ENCODE results near the gene MLN.

MLN gene

DNA sequence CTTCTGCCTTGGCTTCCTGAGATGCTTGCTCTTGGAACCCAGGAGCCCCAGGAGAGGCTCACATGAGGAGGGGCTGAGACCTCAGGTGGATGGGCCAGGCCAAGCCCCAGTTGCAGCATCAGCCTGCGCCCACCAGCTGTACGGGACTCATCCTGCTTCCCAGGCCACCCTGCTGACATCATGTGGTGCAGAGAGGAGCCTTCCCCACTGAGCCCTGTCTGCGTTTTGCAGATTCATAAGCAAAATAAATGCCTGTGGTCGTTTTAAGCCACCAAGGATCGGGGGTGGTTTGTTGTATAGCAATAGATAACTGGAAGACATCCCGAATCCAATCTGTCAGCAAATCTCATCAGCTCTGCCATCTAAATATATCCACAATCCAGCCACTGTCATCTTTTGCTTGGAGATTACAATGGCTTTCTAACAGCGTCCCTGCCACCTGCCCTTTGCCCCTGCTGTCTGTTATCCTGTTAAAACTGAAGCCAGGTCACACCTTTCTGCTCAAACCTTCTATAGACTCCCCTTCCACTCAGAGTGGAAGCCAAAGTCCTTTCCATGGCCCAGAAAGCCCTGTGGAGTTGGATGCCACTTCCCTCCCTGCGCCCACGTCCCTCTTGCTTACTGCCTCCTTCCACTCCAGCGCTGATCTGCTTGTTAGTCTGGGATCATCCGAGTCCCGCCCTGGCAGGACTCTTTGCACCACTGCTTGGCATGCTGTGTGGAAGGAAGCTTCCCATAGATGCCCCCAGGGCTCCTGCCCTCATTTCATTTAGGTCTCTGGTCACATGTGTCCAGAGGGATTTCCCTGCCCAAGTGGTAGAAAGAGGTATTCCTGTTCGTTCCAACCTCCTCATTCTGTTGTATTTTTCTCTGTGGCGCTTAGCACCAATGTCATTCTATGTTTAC is 24.0 kb upstream of the MLN start:
- TF ChIP-seq, protein P1, sequence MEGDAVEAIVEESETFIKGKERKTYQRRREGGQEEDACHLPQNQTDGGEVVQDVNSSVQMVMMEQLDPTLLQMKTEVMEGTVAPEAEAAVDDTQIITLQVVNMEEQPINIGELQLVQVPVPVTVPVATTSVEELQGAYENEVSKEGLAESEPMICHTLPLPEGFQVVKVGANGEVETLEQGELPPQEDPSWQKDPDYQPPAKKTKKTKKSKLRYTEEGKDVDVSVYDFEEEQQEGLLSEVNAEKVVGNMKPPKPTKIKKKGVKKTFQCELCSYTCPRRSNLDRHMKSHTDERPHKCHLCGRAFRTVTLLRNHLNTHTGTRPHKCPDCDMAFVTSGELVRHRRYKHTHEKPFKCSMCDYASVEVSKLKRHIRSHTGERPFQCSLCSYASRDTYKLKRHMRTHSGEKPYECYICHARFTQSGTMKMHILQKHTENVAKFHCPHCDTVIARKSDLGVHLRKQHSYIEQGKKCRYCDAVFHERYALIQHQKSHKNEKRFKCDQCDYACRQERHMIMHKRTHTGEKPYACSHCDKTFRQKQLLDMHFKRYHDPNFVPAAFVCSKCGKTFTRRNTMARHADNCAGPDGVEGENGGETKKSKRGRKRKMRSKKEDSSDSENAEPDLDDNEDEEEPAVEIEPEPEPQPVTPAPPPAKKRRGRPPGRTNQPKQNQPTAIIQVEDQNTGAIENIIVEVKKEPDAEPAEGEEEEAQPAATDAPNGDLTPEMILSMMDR (conservative IDR thresholded peaks at IDR 0.05; ENCODE audit: low read depth, low read length): no peak
- no peak for DNase-seq (ENCODE audit: low read depth)
- no peak overlapping the region for H3K4me3 ChIP-seq (ENCODE audit: low read length)

DNA sequence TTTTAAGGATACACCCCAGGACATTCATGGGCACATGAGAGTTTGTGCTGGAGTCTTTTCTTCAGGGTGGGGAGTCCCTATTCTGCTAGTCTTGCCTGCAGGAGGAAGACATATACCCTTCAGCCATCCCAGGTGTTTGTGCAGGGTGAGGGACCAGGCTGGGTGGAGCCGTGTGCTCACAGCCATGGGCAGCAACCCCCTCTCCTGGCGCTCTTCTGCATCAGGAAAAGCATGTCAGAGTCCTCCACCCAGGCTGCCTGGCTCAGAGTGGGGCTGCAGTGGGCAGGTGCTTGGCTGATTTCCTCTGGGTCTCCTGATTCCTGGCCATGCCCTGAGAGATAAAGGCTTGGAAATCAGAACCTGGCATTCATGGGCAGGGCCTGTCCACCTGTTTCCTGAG is 22.7 kb upstream of the MLN start:
- no peak for DNase-seq (ENCODE audit: low read depth)
- TF ChIP-seq, protein P1 (conservative IDR thresholded peaks at IDR 0.05; ENCODE audit: low read depth, low read length): no peak
- H3K4me3 ChIP-seq (ENCODE audit: low read length): no peak overlapping the region

DNA sequence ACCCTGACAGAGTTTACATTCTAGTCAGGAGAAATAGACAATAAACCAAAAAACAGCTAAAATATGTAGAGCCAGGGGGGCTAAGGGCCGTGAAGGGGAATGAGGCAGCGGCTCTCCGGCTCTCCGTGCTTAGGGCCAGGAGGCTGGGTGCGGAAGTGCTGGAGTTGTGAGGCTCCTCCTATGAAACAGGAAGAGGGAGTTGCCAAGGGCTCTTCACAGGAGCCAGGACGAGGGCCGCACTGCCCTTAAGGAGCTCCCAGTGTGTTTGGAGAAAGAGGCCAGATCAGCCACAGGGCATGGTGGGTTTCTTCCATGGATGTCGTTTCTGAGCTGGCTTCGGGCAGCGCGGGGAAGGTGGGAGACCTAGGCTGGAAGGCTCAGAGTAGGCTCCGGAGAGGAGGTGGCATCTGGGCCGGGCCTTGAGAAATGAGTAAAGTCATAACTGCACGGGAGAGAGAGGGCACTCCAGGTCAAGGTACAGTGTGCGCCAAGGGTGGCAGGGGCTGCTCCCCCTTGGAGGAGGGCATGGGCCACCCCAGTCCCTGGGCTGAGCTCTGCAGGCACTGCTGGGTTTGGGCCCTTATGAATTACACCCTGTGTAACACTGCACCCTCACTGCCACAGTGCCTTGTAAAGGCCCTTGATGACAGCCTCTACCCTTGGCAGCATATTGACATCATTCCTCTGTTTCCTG is 20.8 kb upstream of the MLN start:
- no peak for DNase-seq (ENCODE audit: low read depth)
- TF ChIP-seq, protein P1 (conservative IDR thresholded peaks at IDR 0.05; ENCODE audit: low read depth, low read length): no peak
- H3K4me3 ChIP-seq (ENCODE audit: low read length): no peak overlapping the region

DNA sequence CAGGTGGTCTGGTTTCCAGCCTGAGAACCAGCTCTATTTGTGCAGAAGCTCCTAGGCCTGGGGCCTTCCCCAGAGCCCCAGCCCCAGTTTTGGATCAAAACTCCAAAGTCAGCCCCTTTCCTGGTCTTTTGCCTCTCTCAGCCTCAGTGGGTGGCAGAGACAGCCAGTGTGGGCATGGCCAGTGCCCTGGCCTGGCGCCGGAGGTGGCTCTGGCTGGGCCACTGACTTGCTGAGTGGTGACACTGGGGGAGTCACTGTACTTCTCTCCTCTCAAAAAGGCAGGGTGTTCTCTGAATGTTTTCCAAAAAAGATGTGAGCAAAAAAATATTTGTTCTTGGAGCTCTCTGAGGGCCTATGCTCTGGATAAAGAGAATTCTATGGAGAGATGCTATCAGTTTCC is 20.0 kb upstream of the MLN start:
- TF ChIP-seq, protein P1 (conservative IDR thresholded peaks at IDR 0.05; ENCODE audit: low read depth, low read length): no peak
- DNase-seq (ENCODE audit: low read depth): no peak
- no peak overlapping the region for H3K4me3 ChIP-seq (ENCODE audit: low read length)

DNA sequence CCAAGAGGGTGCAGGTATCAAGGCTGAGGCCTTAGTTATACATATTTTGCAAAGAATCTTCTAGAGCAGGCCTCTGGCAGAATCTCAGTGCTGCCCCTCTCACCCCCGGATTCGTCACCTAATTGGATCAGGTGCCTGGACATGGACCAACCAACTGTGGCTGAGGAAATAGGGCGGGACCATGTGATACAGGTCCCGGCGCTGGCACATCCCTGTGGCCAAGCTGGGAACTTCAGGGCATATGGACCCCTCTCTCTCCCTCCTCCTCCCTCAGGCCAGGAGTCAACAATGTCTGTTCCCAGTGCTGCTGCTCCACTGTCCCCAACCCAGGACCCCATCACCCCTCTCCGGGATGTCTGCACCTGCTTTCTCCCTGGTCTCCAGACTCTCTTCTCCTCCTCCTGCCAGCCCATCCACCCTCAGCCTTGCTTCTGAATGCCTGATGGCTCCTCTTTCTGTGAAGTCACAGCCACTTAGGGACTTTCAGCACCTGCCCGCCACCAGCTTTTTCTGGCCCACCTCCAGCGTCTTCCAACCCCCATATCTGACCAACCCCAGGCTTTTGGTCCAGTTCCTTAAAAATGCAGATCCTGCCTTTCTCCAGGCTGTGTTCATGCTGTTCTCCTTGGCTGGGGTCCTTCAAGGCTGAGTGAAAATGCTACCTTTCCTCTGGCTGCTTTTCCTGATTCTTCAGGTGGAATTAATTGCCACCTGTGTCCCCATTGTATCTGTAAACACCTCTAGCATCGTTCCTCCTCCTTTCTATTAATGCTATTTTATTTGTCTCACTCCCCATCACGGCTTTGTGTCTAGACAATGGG is 19.0 kb upstream of the MLN start:
- H3K4me3 ChIP-seq (ENCODE audit: low read length): no peak overlapping the region
- DNase-seq (ENCODE audit: low read depth): no peak
- TF ChIP-seq, protein P1 (conservative IDR thresholded peaks at IDR 0.05; ENCODE audit: low read depth, low read length): peak; percentile 51

DNA sequence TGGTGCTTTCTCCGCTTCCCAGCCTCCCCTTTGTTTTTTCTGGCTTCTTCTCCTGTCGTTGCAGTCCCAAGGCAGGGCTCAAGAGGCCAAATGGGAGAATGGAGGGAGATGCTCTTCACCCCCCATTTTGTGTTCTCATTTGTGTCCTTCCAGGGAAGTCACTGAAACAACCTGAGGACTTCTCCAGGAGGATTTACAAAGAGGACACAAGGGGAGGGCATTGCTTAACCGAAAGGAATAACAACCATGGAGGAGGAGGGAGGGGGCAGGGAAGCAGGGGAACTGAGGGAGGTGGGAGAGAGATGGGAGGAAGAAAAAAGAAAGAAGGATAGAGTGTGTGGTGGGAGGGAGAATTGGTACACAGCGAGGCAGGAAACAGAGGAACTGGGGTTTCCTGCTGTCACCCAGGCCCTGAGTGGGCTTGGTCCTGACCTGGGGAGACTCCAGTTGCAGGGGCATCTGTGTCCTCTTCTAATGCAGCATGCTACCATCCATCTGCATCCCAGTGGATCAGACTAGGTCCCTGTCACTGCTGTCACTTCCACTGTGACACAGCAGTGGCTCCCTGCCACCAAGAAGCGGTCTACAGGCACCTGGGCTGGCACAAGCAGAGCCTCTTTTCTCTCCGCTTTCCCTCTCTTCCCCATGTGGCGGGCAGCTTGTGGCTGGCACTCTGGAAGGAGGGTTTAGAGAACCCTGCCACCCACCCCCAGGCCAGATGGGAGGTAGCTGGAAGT is 17.1 kb upstream of the MLN start:
- TF ChIP-seq, protein P1 (conservative IDR thresholded peaks at IDR 0.05; ENCODE audit: low read depth, low read length): no peak
- DNase-seq (ENCODE audit: low read depth): no peak
- no peak overlapping the region for H3K4me3 ChIP-seq (ENCODE audit: low read length)

Measured in retinal pigment epithelial cell (primary cell).